Measurements from ENCODE around the gene CDK7. TPM values are rescaled to one million over a fixed set of nuclear protein-coding genes. Genes with fewer than 3 reads are reported as not detected.
A peak's percentile ranks its signal among the peaks of the same experiment; 100 is the strongest.
"Not testable (repeated sequence)": the region's sequence is repeated elsewhere in the genome, so short reads cannot be mapped to it uniquely, and the experiment has no call there.

Gene CDK7
- 57.1 and 64.3 TPM in 2 replicates for total RNA-seq (2014; rRNA removed; shearing (Covaris generic))
- polyA plus RNA-seq (2015; cell fraction: cytosol; rRNA removed), result 28.4 and 37.6 TPM in 2 replicates
- polyA plus RNA-seq (2015; cell fraction: nucleus; rRNA removed), result 15.6 and 31.5 TPM in 2 replicates

DNA sequence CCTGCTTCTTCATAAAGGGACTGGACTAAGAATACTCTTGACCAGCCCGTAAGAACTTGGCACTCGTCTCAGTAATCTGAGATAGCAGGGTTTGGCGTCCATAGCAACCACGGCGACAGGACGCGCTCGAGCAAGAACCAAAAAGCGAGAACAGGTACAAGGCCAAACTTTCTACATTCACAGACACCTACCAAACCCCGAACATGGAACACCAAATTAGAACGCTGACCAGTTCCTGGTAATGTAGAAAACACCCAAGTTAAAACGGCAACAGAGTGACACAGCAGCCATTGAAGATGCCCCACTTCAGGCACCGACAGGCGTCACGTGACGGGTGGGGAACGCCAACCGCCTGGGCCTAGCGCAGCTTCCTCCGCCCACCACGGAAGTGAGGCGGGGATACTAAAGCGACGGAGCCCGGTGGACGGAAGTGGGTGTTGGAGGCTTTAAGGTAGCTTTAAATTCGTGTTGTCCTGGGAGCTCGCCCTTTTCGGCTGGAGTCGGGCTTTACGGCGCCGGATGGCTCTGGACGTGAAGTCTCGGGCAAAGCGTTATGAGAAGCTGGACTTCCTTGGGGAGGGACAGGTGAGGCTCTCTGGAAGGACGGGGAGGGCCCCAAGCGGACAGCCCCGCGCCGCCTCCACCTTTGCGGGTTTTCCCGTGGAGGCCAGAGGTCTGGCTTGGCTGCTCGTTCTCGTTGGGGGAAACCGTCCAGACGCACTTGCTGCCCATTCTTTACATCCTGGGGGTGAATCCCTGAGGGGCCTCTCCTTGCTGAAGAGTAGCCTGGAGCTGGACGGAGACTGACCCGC is at the start of gene CDK7:
Gene CDK7, plus strand, starts transcription at position 430 of the 812 bp plus-strand sequence. Its CDS starts 90 bp downstream, at position 520.
- in situ Hi-C loops (cut with HindIII; ENCODE audit: low pct_unique_long_range_greater_than_20kb, low sequenced_read_pairs), result no loop called here
- DNase-seq (ENCODE audit: low read depth, low spot score), result peak; percentile 92

DNA sequence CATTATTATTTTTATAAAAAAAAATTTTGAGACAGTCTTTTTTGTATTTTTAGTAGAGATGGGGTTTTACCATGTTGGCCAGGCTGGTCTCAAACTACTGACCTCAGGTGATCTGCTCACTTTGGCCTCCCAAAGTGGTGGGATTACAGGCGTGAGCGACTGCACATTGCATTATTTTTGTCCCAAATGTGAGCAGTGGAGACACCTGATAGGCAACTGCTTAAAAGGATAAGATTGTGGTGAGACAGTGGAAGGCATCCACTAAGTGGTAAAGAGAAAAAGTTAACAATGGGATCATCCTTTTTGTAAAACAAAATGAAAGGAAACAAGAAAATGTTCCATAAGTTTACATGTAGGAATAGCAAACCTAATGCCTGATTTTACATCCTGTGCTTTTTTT is 47.3 kb upstream of the CDK7 start:
- in situ Hi-C loops (cut with HindIII; ENCODE audit: low pct_unique_long_range_greater_than_20kb, low sequenced_read_pairs), result no loop called here
- no peak for DNase-seq (ENCODE audit: low read depth, low spot score)

DNA sequence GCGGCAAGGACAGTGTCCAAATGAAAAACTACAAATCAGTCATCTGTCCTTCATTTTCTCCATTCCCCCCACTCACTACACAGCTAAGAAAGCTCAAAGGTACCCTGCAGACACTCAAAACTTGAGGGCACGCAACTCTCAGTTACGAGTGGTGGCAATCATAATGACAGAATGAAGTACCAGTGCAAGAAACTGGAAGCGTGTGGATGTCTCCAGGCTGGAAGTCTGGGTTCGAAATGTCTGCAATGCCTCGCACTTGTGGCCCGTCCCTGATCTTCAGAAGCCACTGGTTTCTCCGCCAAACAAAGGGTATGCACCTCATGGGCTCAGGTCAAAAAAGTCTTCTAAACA is 45.9 kb upstream of the CDK7 start:
- in situ Hi-C loops (cut with HindIII; ENCODE audit: low pct_unique_long_range_greater_than_20kb, low sequenced_read_pairs), result no loop called here
- no peak for DNase-seq (ENCODE audit: low read depth, low spot score)

DNA sequence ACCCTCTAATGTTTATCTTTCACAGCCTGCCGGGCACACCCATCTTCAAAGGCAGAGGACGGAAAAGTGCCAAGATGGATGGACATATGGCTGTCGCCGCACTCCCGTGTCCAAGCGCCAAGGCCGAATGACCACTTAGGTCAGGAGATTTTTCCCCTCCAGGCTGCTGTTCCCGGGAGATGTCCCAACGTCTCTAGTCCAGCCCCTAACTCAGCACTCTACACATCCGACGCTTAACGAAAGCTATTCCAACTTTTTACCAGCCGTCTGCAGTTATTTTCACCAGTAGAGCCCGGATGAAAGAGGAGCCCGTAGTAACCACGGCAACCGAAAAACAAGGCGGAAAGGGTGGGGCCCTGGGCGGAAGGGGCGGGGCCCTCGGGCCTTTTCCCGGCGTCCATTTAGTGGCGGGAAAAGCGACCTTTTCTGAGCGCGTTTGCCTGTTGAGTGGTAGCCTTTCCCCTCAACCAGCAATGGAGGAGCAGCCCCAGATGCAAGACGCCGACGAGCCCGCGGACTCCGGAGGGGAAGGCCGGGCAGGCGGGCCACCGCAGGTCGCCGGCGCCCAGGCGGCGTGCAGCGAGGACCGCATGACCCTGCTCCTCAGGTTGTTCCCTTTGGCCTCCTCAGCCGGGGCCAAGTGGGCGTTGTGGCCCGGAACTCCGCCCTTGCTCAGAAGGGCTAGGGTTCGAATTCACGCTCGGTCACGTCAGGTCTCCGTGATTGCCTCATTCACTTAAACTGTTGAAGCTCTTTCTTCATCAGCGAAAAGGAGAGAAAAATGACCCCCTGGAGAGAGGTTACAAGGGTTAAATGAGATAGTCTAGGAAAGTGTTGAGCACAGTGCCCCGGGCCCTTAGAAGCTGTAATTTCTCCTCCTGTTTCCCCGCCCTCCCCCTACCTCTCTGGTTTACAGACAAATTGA is 45.3 kb upstream of the CDK7 start, which contains the start of gene CENPH:
Gene CENPH, plus strand, starts transcription at position 422 of the 925 bp plus-strand sequence. Its CDS starts 52 bp downstream, at position 474.
- in situ Hi-C loops (cut with HindIII; ENCODE audit: low pct_unique_long_range_greater_than_20kb, low sequenced_read_pairs), result no loop called here
- DNase-seq (ENCODE audit: low read depth, low spot score), result peak; percentile 94

DNA sequence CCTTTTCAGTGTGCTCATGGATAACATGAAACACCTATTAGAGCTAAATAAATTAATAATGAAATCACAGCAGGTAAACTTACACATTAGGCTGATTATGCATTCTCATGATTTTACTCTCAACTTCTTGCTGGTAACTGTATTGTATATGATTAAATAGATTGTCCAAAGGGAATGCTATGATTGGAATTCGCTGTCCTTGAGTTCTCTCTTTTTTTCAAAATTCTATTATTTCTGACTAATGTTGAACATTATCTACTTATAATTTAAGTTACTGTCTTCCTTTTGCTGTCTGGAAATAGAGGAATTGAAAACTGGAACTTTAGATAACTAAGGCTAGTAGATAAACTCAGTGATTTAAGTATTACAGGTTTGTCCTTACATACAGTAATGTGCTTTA is 32.2 kb upstream of the CDK7 start:
- DNase-seq (ENCODE audit: low read depth, low spot score), result no peak
- in situ Hi-C loops (cut with HindIII; ENCODE audit: low pct_unique_long_range_greater_than_20kb, low sequenced_read_pairs), result no loop called here

DNA sequence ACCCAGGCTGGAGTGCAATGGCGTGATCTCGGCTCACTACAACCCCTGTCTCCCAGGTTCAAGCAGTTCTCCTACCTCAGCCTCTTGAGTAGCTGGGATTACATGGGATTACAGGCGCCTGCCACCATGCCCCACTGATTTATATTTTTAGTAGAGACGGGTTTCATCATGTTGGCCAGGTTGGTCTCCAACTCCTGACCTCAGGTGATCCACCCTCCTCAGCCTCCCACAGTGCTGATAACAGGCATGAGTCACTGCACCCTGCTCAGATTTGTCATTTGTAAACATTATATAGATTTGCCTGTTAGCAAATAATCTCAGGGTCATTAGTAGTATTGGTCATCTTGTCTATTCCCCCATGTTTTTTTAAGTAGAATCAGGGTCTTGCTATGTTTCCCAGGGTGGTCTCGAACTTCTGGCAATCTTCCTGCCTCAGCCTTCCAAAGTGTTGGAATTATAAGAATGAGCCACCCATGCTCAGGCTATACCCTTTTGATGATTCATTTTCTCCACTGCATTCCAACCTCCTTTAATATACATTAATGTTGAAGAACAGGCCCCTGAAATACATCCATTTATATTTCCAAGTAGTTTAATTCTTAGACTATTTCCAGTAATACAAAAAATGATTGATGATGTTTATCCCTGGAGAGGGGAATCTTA is 28.0 kb upstream of the CDK7 start:
- in situ Hi-C loops (cut with HindIII; ENCODE audit: low pct_unique_long_range_greater_than_20kb, low sequenced_read_pairs), result no loop called here
- DNase-seq (ENCODE audit: low read depth, low spot score), result no peak

DNA sequence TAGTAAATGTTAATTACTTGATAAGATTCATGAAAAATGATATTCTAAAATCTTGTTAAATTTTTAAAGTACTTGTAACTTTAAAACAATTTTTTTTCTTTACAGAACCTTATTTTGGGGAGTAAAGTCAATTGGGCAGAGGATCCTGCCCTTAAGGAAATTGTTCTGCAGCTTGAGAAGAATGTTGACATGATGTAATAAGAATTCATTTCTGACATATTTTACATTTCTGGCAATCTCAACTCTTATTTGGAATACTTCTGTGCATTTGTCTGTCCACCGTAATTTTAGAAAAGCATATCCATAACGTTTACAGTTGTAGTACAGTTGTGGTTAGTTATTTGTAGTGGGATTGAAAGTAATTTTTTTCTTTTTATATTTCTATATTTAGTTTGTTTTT is 25.1 kb upstream of the CDK7 start:
- in situ Hi-C loops (cut with HindIII; ENCODE audit: low pct_unique_long_range_greater_than_20kb, low sequenced_read_pairs), result no loop called here
- DNase-seq (ENCODE audit: low read depth, low spot score), result no peak

DNA sequence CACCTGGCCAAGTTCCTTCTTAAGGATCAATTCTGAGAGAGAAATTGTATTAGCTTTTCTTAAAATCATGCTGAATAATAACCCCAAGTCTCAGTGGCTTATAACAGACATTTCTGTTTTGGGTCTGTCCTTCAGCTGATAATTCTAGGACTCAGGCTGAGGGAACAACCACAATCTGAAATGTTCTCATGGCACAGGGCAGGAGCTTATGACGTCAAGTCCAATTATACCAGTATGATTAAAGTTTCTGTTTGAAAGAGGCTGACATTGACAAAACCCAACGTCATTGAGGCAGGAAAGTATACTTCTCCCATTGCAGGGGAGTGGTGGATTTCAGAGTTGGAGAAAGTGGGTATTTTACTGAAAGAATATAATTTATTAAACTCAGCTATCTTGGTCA is 23.5 kb upstream of the CDK7 start:
- in situ Hi-C loops (cut with HindIII; ENCODE audit: low pct_unique_long_range_greater_than_20kb, low sequenced_read_pairs), result no loop called here
- no peak for DNase-seq (ENCODE audit: low read depth, low spot score)

DNA sequence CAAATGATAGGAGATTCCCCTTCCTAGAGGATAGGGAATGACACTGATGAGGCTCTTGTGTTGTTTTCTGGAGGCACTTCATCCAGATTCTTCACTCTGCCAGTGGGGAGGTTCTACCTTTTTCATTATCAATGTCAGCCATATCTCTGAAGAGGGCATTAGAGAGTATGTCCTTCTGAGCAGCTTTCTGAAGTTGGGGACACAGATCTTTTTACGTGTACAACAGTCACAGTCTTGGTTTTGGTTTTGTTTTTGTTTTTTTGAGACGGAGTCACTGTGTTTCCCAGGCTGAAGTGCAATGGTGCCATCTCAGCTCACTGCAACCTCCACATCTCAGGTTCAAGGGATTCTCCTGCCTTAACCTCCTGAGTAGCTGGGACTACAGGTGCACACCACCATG is 22.7 kb upstream of the CDK7 start:
- DNase-seq (ENCODE audit: low read depth, low spot score), result no peak
- in situ Hi-C loops (cut with HindIII; ENCODE audit: low pct_unique_long_range_greater_than_20kb, low sequenced_read_pairs), result no loop called here

DNA sequence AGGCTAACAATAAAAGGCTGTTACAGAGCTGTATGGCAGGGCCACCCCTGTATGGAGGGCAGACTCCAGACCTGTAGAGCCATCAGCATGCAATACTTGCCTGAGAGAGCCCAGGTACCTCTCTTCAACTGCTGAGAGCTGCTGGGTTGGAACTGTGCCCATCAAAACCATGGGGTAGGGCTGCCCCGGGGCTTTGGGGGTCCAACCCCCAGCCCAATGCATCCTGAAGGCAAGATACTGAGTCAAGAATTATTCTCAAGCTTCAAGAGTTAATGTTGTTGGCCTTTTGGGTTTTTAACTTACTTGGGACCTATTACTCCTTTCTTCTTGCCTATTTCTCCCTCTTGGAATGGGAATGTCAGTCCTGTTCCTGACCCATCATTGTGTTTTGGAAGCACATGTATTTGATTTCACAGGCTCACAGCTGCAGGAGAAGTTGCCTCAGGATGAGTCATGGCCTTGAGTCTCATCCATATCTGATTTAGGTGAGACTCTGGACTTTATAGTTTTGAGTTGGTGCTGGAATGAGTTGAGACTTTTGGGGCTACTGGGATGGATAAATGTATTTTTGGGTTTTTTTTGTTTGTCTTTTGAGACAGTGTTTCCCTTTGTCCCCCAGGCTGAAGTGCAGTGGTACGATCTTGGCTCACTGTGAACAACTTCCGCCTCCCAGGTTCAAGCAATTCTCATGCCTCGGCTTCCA is 21.0 kb upstream of the CDK7 start:
- no peak for DNase-seq (ENCODE audit: low read depth, low spot score)
- in situ Hi-C loops (cut with HindIII; ENCODE audit: low pct_unique_long_range_greater_than_20kb, low sequenced_read_pairs), result no loop called here

DNA sequence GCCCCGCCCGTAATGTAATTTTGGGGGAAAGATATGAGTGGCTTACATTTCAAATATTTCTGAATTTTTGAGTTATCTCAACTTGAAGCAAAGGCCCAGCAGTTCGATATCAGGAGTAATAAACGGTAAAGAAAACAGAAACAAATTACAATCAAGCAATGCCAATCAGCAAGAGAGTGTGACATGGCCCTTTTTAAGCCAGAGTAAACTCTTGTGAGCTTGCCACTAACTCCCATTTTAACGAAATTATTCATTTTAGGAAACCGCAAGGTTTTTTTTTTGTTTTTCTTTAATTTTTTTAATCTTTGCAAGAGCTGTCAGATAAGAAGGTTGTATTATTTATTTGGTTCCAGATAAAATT is 17.6 kb upstream of the CDK7 start:
- no peak for DNase-seq (ENCODE audit: low read depth, low spot score)
- in situ Hi-C loops (cut with HindIII; ENCODE audit: low pct_unique_long_range_greater_than_20kb, low sequenced_read_pairs), result no loop called here

DNA sequence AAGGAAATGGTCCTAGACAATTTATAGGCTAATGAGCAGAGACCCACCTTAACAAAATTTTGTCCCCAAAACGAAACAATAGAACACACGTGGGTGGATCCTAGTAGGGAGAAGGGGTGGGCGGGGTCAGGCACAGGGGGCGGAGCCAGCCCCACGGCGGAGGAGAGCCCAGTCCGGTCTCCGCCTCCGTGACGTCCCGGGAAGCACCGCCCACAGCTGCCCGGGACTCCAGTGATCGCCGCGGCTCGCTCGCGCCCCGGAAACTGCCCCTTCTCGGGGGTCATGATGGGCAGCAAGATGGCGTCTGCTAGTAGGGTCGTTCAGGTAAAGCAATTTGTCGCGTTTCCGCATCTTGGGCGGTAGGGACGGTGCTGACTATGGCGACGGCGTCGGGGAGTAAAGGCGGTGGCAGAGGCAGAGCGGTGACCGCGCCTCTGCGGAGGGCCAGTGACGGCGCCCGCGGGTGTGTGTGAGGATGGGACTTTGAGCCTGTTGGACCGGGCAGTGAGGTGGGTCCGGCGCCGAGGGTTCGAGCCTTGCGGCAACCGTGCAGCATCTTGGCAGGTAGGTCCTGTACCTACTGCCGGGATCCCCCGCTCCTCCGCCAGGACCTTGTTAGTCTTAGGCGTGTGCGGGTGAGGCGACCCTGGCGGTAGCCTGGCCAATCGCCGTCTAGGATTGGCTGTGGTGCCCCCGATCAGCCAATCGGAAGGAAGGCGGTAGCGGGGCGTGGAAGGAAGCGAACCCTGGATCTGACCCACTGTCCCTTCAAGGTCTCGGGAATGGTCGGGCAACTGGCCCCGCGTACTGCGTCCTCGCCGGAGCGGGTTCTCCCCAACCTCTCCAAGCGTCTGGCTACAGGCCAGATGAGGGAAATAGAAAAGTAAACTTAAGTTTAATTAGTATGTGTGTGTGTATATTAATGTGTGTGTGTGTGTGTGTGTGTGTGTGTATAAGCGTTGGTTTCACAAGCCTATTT is 16.8 kb upstream of the CDK7 start:
- peak; percentile 92 for DNase-seq (ENCODE audit: low read depth, low spot score)
- in situ Hi-C loops (cut with HindIII; ENCODE audit: low pct_unique_long_range_greater_than_20kb, low sequenced_read_pairs), result no loop called here

DNA sequence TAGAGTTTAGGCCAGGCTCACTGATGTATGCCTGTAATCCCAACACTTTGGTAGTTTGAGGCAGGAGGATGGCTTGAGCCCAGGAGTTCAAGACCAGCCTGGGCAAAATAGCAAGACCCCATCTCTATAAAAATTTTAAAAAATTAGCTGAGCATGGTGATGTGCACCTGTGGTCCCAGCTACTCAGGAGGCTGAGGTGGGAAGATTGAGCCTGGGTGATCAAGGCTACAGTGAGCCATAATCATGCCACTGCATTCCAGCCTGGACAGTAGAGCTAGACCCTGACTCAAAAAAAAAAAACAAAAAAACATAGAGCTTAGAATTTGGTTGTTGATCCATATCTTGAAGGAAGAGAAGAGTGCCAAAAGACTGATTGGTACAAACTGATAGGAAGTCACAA is 14.7 kb upstream of the CDK7 start:
- no peak for DNase-seq (ENCODE audit: low read depth, low spot score)
- in situ Hi-C loops (cut with HindIII; ENCODE audit: low pct_unique_long_range_greater_than_20kb, low sequenced_read_pairs), result no loop called here

DNA sequence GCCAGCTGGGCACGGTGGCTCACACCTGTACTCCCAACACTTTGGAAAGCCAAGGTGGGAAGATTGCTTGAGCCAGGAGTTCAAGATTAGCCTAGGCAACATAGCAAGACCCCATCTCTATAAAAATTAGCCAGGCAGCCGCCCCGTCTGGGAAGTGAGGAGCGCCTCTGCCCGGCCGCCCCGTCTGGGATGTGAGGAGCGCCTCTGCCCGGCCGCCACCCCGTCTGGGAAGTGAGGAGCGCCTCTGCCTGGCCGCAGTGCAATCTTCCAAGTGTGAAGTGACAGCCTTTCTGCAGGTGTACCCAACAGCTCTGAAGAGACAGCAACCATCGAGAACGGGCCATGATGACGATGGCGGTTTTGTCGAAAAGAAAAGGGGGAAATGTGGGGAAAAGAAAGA is 14.3 kb upstream of the CDK7 start:
- DNase-seq (ENCODE audit: low read depth, low spot score); in situ Hi-C loops (cut with HindIII; ENCODE audit: low pct_unique_long_range_greater_than_20kb, low sequenced_read_pairs): not testable (repeated sequence)

DNA sequence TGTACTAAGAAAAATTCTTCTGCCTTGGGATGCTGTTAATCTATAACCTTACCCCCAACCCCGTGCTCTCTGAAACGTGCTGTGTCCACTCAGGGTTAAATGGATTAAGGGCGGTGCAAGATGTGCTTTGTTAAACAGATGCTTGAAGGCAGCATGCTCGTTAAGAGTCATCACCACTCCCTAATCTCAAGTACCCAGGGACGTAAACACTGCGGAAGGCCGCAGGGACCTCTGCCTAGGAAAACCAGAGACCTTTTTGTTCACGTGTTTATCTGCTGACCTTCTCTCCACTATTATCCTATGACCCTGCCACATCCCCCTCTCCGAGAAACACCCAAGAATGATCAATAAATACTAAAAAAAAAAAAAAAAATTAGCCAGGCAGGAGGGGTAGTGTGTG is 13.9 kb upstream of the CDK7 start:
- DNase-seq (ENCODE audit: low read depth, low spot score); in situ Hi-C loops (cut with HindIII; ENCODE audit: low pct_unique_long_range_greater_than_20kb, low sequenced_read_pairs): not testable (repeated sequence)

DNA sequence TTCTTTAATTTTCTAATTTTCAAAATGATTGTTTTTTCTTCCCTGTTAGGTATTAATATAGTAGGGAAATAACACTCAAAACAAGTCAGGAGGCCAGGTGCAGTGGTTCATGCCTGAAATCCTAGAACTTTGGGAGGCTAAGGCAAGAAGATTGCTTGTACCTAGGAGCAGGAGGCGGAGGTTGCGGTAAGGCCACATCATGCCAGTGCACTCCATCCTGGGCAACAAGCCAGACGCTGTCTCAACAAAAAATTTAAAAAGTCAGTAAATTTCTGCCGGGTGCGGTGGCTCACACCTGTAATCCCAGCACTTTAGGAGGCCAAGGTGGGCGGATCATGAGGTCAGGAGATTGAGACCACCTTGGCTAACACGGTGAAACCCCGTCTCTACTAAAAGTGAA is 10.2 kb upstream of the CDK7 start:
- in situ Hi-C loops (cut with HindIII; ENCODE audit: low pct_unique_long_range_greater_than_20kb, low sequenced_read_pairs), result no loop called here
- no peak for DNase-seq (ENCODE audit: low read depth, low spot score)

All from SK-MEL-5 (cell line).